ENCODE measurements around the gene DDX49. TPM values are rescaled to one million over a fixed set of nuclear protein-coding genes. Genes with fewer than 3 reads are reported as not detected.

Gene DDX49
- total and polyA plus RNA-seq, 10 donors: 31.0 to 48.0 (median 36.6) TPM

DNA sequence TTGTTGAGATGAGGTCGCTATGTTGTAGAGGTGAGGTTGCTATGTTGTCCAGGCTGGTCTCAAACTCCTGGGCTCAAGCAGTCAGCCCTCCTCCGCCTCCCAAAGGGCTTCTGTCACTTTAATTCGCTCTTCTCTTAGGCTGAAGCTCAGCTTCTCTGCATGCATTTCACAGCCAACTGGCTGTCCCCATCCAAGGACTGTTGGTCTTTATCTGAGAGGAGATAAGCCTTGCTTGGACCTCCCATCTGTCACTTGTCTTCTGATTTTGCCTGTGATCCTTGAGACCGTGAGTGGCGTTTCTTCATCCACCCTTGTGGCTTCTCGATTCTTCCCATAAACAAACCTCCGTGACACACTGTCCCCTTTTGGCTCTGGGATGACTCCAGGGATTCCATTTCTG lies 48.0 kb upstream of the DDX49 start:
- Histone ChIP-seq H3K36me3 (peaks cover 3 to 22% (median 19%) of the 10 kb centered on the region in 6 donors), H3K27ac (no peak overlapping the region), H3K27me3 (replicated peaks in 1 of 7) (peaks cover 0 to 24% (median 13%) of the 10 kb centered on the region in 7 donors), H3K9me3 (no peaks in the 10 kb centered on the region), H3K4me1 (peaks cover 8 to 39% (median 27%) of the 10 kb centered on the region in 6 donors), H3K4me3 (no peak overlapping the region)
- TF ChIP-seq CTCF (IDR thresholded peaks at IDR 0.05 in 8 of 11, conservative IDR thresholded peaks at IDR 0.05 in 3 of 11) (no peak), POLR2AphosphoS5 (IDR thresholded peaks at IDR 0.05) (no peak), POLR2A (IDR thresholded peaks at IDR 0.05) (no peak)
- intact Hi-C loops (cut with DNase I; ENCODE audit: low total_unique reads): no loop called here
- DNase-seq: no peak
- WGBS, 5 donors: 81 to 87% (median 83%) methylated on average over 7 of the region's 7 CpGs

DNA sequence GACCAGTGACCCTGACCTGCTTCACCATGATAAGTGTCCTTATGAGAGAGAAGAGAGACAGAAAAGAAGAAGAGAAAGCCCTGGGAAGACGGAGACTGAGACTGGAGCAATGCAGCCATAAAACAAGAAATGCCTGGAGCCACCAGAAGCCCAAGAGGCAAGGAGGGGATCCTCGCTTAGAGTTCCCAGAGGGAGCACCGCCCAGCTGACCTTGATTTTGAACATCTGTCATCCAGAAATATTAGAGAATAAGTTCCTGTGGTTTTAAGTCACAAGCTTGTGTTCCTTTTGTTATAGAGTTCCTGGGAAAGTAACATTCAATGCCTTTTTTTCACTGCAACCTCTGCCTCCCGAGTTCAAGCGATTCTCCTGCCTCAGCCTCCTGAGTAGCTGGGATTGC lies 43.8 kb upstream of the DDX49 start:
- peaks cover 0 to 7% (median 0%) of the 10 kb centered on the region in 7 donors for H3K27me3 ChIP-seq (replicated peaks in 1 of 7)
- no peaks in the 10 kb centered on the region for H3K36me3 ChIP-seq
- WGBS, 5 donors: 83 to 91% (median 87%) methylated on average over 5 of the region's 5 CpGs
- H3K9me3 ChIP-seq: peaks cover 0 to 6% (median 0%) of the 10 kb centered on the region in 8 donors
- H3K4me3 ChIP-seq: no peak overlapping the region
- TF ChIP-seq CTCF (IDR thresholded peaks at IDR 0.05 in 8 of 11, conservative IDR thresholded peaks at IDR 0.05 in 3 of 11) (no peak), POLR2AphosphoS5 (IDR thresholded peaks at IDR 0.05) (no peak), POLR2A (IDR thresholded peaks at IDR 0.05) (no peak)
- no peak overlapping the region for H3K27ac ChIP-seq
- intact Hi-C loops (cut with DNase I; ENCODE audit: low total_unique reads): no loop called here
- DNase-seq: no peak
- H3K4me1 ChIP-seq: peaks cover 0 to 6% (median 3%) of the 10 kb centered on the region in 6 donors

DNA sequence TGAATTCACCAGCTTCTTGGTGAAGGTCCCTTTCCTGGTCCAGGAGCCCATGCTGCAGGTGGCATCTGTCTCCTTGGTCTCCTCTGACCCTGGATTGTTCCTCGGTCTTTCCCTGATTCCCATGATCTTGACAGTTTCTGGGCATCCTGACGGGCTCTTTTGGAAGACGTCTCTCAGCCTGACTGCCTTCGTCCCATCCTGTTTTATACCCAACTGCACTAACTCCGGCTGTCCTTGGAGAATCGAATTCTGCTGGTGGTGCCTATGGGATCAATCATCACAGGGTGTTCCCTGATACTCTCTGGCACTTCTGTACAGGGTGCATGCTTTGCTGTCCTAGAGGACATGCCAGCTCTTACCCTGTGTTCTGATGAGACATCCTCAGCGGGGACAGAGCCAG lies 42.6 kb upstream of the DDX49 start:
- Histone ChIP-seq H3K4me3 (no peak overlapping the region), H3K36me3 (no peaks in the 10 kb centered on the region), H3K4me1 (no peaks in the 10 kb centered on the region), H3K27ac (no peak overlapping the region), H3K9me3 (peaks cover 0 to 6% (median 0%) of the 10 kb centered on the region in 8 donors), H3K27me3 (replicated peaks in 1 of 7) (no peaks in the 10 kb centered on the region)
- TF ChIP-seq POLR2AphosphoS5 (IDR thresholded peaks at IDR 0.05): no peak
- no peak for TF ChIP-seq POLR2A (IDR thresholded peaks at IDR 0.05)
- TF ChIP-seq CTCF (IDR thresholded peaks at IDR 0.05 in 8 of 11, conservative IDR thresholded peaks at IDR 0.05 in 3 of 11): no peak
- no peak for DNase-seq
- intact Hi-C loops (cut with DNase I; ENCODE audit: low total_unique reads): no loop called here
- 93 to 97% (median 94%) methylated on average over 7 of the region's 7 CpGs for WGBS, 5 donors

- peaks cover 0 to 6% (median 0%) of the 10 kb centered on the region in 8 donors for H3K9me3 ChIP-seq
- TF ChIP-seq POLR2AphosphoS5 (IDR thresholded peaks at IDR 0.05) (peak in 1 of 3 donors; percentile 5), POLR2A (IDR thresholded peaks at IDR 0.05) (no peak), CTCF (IDR thresholded peaks at IDR 0.05 in 8 of 11, conservative IDR thresholded peaks at IDR 0.05 in 3 of 11) (no peak)
- DNase-seq: peak; percentile 59
- no peaks in the 10 kb centered on the region for H3K27me3 ChIP-seq (replicated peaks in 1 of 7)
- no peaks in the 10 kb centered on the region for H3K4me1 ChIP-seq
- intact Hi-C loops (cut with DNase I; ENCODE audit: low total_unique reads): no loop called here
- no peak overlapping the region for H3K27ac ChIP-seq
- H3K36me3 ChIP-seq: no peaks in the 10 kb centered on the region
- 91 to 95% (median 93%) methylated on average over 19 to 25 of the region's 25 CpGs for WGBS, 5 donors
- H3K4me3 ChIP-seq: no peak overlapping the region
Observed at GRCh38 chr19:18878058-18878797, 41.3 kb upstream of the DDX49 start.
